WTC11 (cell line): ENCODE results near the gene UAP1. TPM values are rescaled to one million over a fixed set of nuclear protein-coding genes. Genes with fewer than 3 reads are reported as not detected.

Experiments
- ATAC-seq: fragments of 200-7000 bp; cut with Tn5 transposase; 2 replicates; pipeline ENCODE4 v1.10.0; 2021; ENCODE audit warnings: mild to moderate bottlenecking, moderate library complexity
- CTCF ChIA-PET: fragments of 300-600 bp; sonication (Branson Sonifier 250); formaldehyde crosslinking; loops from one replicate; lab custom pipeline; 2021; ENCODE audit warnings: antibody characterized with exemption; lab: Charles Lee
- POLR2A ChIA-PET: fragments of 350-600 bp; sonication (Branson Sonifier 250); formaldehyde crosslinking; loops from one replicate; lab custom pipeline; 2021; ENCODE audit warnings: antibody characterized with exemption; lab: Charles Lee
- DNase-seq: peaks from one replicate; pipeline ENCODE4 v3.0.0; 2021; ENCODE audit warnings: low spot score
- H3K27ac Mint-ChIP-seq: 2 replicates; pipeline ENCODE4 v1.8.0; 2021; ENCODE audit warnings: mixed read lengths
- H3K27me3 Mint-ChIP-seq: 2 replicates; pipeline ENCODE4 v1.8.0; 2021; ENCODE audit warnings: low read depth, mild to moderate bottlenecking, moderate library complexity, mixed read lengths
- H3K36me3 Mint-ChIP-seq: 2 replicates; pipeline ENCODE4 v1.8.0; 2021; ENCODE audit warnings: mixed read lengths
- H3K4me1 Mint-ChIP-seq: 2 replicates; pipeline ENCODE4 v1.8.0; 2022; ENCODE audit warnings: mixed read lengths
- H3K4me3 Mint-ChIP-seq: 2 replicates; pipeline ENCODE4 v1.8.0; 2021; ENCODE audit warnings: mild to moderate bottlenecking, moderate library complexity, mixed read lengths
- H3K9me3 Mint-ChIP-seq: 2 replicates; pipeline ENCODE4 v1.8.0; 2021; ENCODE audit warnings: mixed read lengths
- AR ChIP-seq: fragments of 250-450 bp; sonication (Bioruptor Pico); IDR thresholded peaks from 2 replicates; pipeline ENCODE4 v1.9.0; 2021; ENCODE audit warnings: mild to moderate bottlenecking
- CBFB ChIP-seq: sonication (generic); formaldehyde crosslinking; IDR thresholded peaks from 2 replicates; pipeline ENCODE4 v1.8.1; 2022; ENCODE audit warnings: mild to moderate bottlenecking, low read depth, missing genetic modification reagents
- E2F5 ChIP-seq: sonication (generic); formaldehyde crosslinking; IDR thresholded peaks from 2 replicates; pipeline ENCODE4 v1.8.1; 2022; ENCODE audit warnings: mild to moderate bottlenecking, moderate library complexity, missing genetic modification reagents
- ETV6 ChIP-seq: sonication (generic); formaldehyde crosslinking; IDR thresholded peaks from 2 replicates; pipeline ENCODE4 v1.8.1; 2022; ENCODE audit warnings: mild to moderate bottlenecking, missing genetic modification reagents
- GRHL2 ChIP-seq: fragments of 250-450 bp; sonication (Bioruptor Pico); IDR thresholded peaks from 2 replicates; pipeline ENCODE4 v1.8.0; 2022; ENCODE audit warnings: mild to moderate bottlenecking, moderate library complexity; ENCODE audit not compliant: insufficient replicate concordance, severe bottlenecking
- HMGXB4 ChIP-seq: sonication (generic); formaldehyde crosslinking; IDR thresholded peaks from 2 replicates; pipeline ENCODE4 v1.8.1; 2023; ENCODE audit warnings: mild to moderate bottlenecking, moderate library complexity, missing genetic modification reagents
- MXD4 ChIP-seq: fragments of 250-450 bp; sonication (Bioruptor Pico); IDR thresholded peaks from 2 replicates; pipeline ENCODE4 v1.8.0; 2021; ENCODE audit warnings: mild to moderate bottlenecking, moderate library complexity, borderline replicate concordance
- RELA ChIP-seq: sonication (generic); formaldehyde crosslinking; IDR thresholded peaks from 2 replicates; pipeline ENCODE4 v1.8.1; 2022; ENCODE audit warnings: missing genetic modification reagents, mild to moderate bottlenecking, borderline replicate concordance
- SMAD4 ChIP-seq: sonication (generic); formaldehyde crosslinking; IDR thresholded peaks from 2 replicates; pipeline ENCODE4 v1.8.0; 2022; ENCODE audit warnings: mild to moderate bottlenecking, missing genetic modification reagents
- TEAD1 ChIP-seq: sonication (generic); formaldehyde crosslinking; IDR thresholded peaks from 2 replicates; pipeline ENCODE4 v1.8.0; 2022; ENCODE audit warnings: mild to moderate bottlenecking, missing genetic modification reagents
- ZNF425 ChIP-seq: fragments of 250-450 bp; sonication (Bioruptor Pico); conservative IDR thresholded peaks from 2 replicates; pipeline ENCODE4 v1.9.0; 2021; ENCODE audit warnings: mild to moderate bottlenecking
- ZNF671 ChIP-seq: fragments of 250-450 bp; sonication (Bioruptor Pico); IDR thresholded peaks from 2 replicates; pipeline ENCODE4 v1.8.0; 2021; ENCODE audit warnings: mild to moderate bottlenecking
- total RNA-seq: library from RNA; stranded (reverse); gene quantifications from 3 replicates; pipeline ENCODE4 v1.2.3, GENCODE V29; 2021
- TF ChIP-seq, protein P1 (sequence below): sonication (generic); formaldehyde crosslinking; IDR thresholded peaks from 2 replicates; pipeline ENCODE4 v1.8.1; 2022; ENCODE audit warnings: mild to moderate bottlenecking, missing genetic modification reagents, moderate library complexity, borderline replicate concordance
- TF ChIP-seq, protein P2 (sequence below): fragments of 250-450 bp; sonication (Bioruptor Pico); IDR thresholded peaks from 2 replicates; pipeline ENCODE4 v1.9.0; 2021; ENCODE audit warnings: mild to moderate bottlenecking, borderline replicate concordance
- TF ChIP-seq, protein P3 (sequence below): sonication (generic); formaldehyde crosslinking; conservative IDR thresholded peaks from 2 replicates; pipeline ENCODE4 v1.8.1; 2022; ENCODE audit warnings: mild to moderate bottlenecking, missing genetic modification reagents

Gene UAP1
- total RNA-seq, 1 experiment from 2014 or later: 31.1 TPM

DNA sequence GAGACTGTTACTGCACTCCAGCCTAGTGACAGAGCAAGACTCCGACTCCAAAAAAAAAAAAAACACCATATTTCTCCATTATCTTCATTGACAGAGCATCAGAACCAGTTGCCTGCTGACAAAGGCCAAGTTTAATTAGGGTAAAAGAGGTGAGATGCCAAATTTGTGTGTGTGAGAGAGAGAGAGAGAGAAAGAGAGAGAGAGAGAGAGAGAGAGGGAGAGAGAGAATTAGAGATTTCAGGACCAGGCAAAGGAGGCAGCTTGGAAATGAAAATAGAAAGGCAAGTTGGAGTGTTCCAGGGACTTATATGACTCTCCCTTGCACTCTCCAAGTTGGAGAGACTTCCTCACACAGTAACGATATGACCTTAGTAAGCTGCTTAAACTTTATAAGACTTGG is 24.3 kb upstream of the UAP1 start:
- TF ChIP-seq, protein P1, sequence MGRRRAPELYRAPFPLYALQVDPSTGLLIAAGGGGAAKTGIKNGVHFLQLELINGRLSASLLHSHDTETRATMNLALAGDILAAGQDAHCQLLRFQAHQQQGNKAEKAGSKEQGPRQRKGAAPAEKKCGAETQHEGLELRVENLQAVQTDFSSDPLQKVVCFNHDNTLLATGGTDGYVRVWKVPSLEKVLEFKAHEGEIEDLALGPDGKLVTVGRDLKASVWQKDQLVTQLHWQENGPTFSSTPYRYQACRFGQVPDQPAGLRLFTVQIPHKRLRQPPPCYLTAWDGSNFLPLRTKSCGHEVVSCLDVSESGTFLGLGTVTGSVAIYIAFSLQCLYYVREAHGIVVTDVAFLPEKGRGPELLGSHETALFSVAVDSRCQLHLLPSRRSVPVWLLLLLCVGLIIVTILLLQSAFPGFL (CRISPR knock-in tag): no peak
- TF ChIP-seq ZNF425 (CRISPR knock-in tag) (no peak), CBFB (CRISPR knock-in tag) (no peak), ETV6 (CRISPR knock-in tag) (no peak), RELA (no peak), MXD4 (no peak), HMGXB4 (CRISPR knock-in tag) (no peak)
- no peak overlapping the region for H3K4me3 Mint-ChIP-seq
- DNase-seq: no peak
- H3K27me3 Mint-ChIP-seq: no peaks in the 10 kb centered on the region
- ChIA-PET POLR2A (no interaction called here), CTCF (interaction anchor here (0.7 kb wide), 1 partner anchor 761 kb away, joined by 3 read pairs; no protein-coding TSS in a partner anchor)
- no peak overlapping the region for H3K27ac Mint-ChIP-seq
- H3K4me1 Mint-ChIP-seq: no peaks in the 10 kb centered on the region
- ATAC-seq: no peak
- no peaks in the 10 kb centered on the region for H3K9me3 Mint-ChIP-seq
- H3K36me3 Mint-ChIP-seq: no peaks in the 10 kb centered on the region

GRCh38 chr1:162538815-162539431 is 22.6 kb upstream of the UAP1 start:
- ATAC-seq (no peak), DNase-seq (no peak)
- H3K36me3 Mint-ChIP-seq: 0 out of 2 replicates have a peak, but pooled peaks cover 5% of the 10 kb centered on the region
- no peak overlapping the region for H3K4me3 Mint-ChIP-seq
- TF ChIP-seq GRHL2: no peak
- TF ChIP-seq SMAD4 (CRISPR knock-in tag): no peak
- TF ChIP-seq, protein P2, sequence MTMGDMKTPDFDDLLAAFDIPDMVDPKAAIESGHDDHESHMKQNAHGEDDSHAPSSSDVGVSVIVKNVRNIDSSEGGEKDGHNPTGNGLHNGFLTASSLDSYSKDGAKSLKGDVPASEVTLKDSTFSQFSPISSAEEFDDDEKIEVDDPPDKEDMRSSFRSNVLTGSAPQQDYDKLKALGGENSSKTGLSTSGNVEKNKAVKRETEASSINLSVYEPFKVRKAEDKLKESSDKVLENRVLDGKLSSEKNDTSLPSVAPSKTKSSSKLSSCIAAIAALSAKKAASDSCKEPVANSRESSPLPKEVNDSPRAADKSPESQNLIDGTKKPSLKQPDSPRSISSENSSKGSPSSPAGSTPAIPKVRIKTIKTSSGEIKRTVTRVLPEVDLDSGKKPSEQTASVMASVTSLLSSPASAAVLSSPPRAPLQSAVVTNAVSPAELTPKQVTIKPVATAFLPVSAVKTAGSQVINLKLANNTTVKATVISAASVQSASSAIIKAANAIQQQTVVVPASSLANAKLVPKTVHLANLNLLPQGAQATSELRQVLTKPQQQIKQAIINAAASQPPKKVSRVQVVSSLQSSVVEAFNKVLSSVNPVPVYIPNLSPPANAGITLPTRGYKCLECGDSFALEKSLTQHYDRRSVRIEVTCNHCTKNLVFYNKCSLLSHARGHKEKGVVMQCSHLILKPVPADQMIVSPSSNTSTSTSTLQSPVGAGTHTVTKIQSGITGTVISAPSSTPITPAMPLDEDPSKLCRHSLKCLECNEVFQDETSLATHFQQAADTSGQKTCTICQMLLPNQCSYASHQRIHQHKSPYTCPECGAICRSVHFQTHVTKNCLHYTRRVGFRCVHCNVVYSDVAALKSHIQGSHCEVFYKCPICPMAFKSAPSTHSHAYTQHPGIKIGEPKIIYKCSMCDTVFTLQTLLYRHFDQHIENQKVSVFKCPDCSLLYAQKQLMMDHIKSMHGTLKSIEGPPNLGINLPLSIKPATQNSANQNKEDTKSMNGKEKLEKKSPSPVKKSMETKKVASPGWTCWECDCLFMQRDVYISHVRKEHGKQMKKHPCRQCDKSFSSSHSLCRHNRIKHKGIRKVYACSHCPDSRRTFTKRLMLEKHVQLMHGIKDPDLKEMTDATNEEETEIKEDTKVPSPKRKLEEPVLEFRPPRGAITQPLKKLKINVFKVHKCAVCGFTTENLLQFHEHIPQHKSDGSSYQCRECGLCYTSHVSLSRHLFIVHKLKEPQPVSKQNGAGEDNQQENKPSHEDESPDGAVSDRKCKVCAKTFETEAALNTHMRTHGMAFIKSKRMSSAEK: no peak
- no peak for TF ChIP-seq HMGXB4 (CRISPR knock-in tag)
- TF ChIP-seq, protein P3, sequence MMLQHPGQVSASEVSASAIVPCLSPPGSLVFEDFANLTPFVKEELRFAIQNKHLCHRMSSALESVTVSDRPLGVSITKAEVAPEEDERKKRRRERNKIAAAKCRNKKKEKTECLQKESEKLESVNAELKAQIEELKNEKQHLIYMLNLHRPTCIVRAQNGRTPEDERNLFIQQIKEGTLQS (CRISPR knock-in tag): no peak
- TF ChIP-seq AR: no peak
- TF ChIP-seq E2F5 (CRISPR knock-in tag): no peak
- no peak for TF ChIP-seq TEAD1 (CRISPR knock-in tag)
- no peak for TF ChIP-seq ZNF671
- H3K4me1 Mint-ChIP-seq: no peaks in the 10 kb centered on the region
- POLR2A ChIA-PET: no interaction called here
- no peaks in the 10 kb centered on the region for H3K27me3 Mint-ChIP-seq
- peaks cover 9% of the 10 kb centered on the region for H3K9me3 Mint-ChIP-seq
- H3K27ac Mint-ChIP-seq: no peak overlapping the region
- CTCF ChIA-PET: interaction anchor here (0.6 kb wide), 1 partner anchor 310 kb away, joined by 3 read pairs; no protein-coding TSS in a partner anchor
